WTC11 (cell line): Measurements from ENCODE around the gene ITPR1. TPM values are rescaled to one million over a fixed set of nuclear protein-coding genes. Genes with fewer than 3 reads are reported as not detected.

Experiments
- ATAC-seq: fragments of 200-7000 bp; cut with Tn5 transposase; 2 replicates; pipeline ENCODE4 v1.10.0; 2021; ENCODE audit warnings: mild to moderate bottlenecking, moderate library complexity
- CTCF ChIA-PET: fragments of 300-600 bp; sonication (Branson Sonifier 250); formaldehyde crosslinking; loops from one replicate; lab custom pipeline; 2021; ENCODE audit warnings: antibody characterized with exemption; lab: Charles Lee
- POLR2A ChIA-PET: fragments of 350-600 bp; sonication (Branson Sonifier 250); formaldehyde crosslinking; loops from one replicate; lab custom pipeline; 2021; ENCODE audit warnings: antibody characterized with exemption; lab: Charles Lee
- DNase-seq: peaks from one replicate; pipeline ENCODE4 v3.0.0; 2021; ENCODE audit warnings: low spot score
- H3K27ac Mint-ChIP-seq: 2 replicates; pipeline ENCODE4 v1.8.0; 2021; ENCODE audit warnings: mixed read lengths
- H3K27me3 Mint-ChIP-seq: 2 replicates; pipeline ENCODE4 v1.8.0; 2021; ENCODE audit warnings: low read depth, mild to moderate bottlenecking, moderate library complexity, mixed read lengths
- H3K36me3 Mint-ChIP-seq: 2 replicates; pipeline ENCODE4 v1.8.0; 2021; ENCODE audit warnings: mixed read lengths
- H3K4me1 Mint-ChIP-seq: 2 replicates; pipeline ENCODE4 v1.8.0; 2022; ENCODE audit warnings: mixed read lengths
- H3K4me3 Mint-ChIP-seq: 2 replicates; pipeline ENCODE4 v1.8.0; 2021; ENCODE audit warnings: mild to moderate bottlenecking, moderate library complexity, mixed read lengths
- H3K9me3 Mint-ChIP-seq: 2 replicates; pipeline ENCODE4 v1.8.0; 2021; ENCODE audit warnings: mixed read lengths
- ATF3 ChIP-seq: sonication (generic); formaldehyde crosslinking; conservative IDR thresholded peaks from 2 replicates; pipeline ENCODE4 v1.8.1; 2022; ENCODE audit warnings: mild to moderate bottlenecking, missing genetic modification reagents
- CREB1 ChIP-seq: sonication (generic); formaldehyde crosslinking; IDR thresholded peaks from 2 replicates; pipeline ENCODE4 v1.8.0; 2023; ENCODE audit warnings: mild to moderate bottlenecking, missing genetic modification reagents
- E2F4 ChIP-seq: sonication (generic); formaldehyde crosslinking; IDR thresholded peaks from 2 replicates; pipeline ENCODE4 v1.8.1; 2022; ENCODE audit warnings: low read depth, mild to moderate bottlenecking, moderate library complexity, missing genetic modification reagents, borderline replicate concordance
- ERG ChIP-seq: fragments of 250-450 bp; sonication (Bioruptor Pico); IDR thresholded peaks from 2 replicates; pipeline ENCODE4 v1.8.0; 2021; ENCODE audit warnings: mild to moderate bottlenecking
- ETV6 ChIP-seq: sonication (generic); formaldehyde crosslinking; IDR thresholded peaks from 2 replicates; pipeline ENCODE4 v1.8.1; 2022; ENCODE audit warnings: mild to moderate bottlenecking, missing genetic modification reagents
- FOXJ3 ChIP-seq: sonication (generic); formaldehyde crosslinking; IDR thresholded peaks from 2 replicates; pipeline ENCODE4 v1.9.0; 2021; ENCODE audit warnings: missing genetic modification reagents, mild to moderate bottlenecking, borderline replicate concordance
- FOXK1 ChIP-seq: sonication (generic); formaldehyde crosslinking; IDR thresholded peaks from 2 replicates; pipeline ENCODE4 v1.8.0; 2022; ENCODE audit warnings: mild to moderate bottlenecking, moderate library complexity, missing genetic modification reagents
- FOXP1 ChIP-seq: sonication (generic); formaldehyde crosslinking; IDR thresholded peaks from 2 replicates; pipeline ENCODE4 v1.8.0; 2022; ENCODE audit warnings: missing genetic modification reagents, mild to moderate bottlenecking, moderate library complexity, borderline replicate concordance
- FOXP4 ChIP-seq: sonication (generic); formaldehyde crosslinking; IDR thresholded peaks from 2 replicates; pipeline ENCODE4 v1.8.0; 2022; ENCODE audit warnings: mild to moderate bottlenecking, missing genetic modification reagents
- IRF2 ChIP-seq: sonication (generic); formaldehyde crosslinking; IDR thresholded peaks from 2 replicates; pipeline ENCODE4 v1.8.0; 2022; ENCODE audit warnings: low read depth, missing genetic modification reagents, borderline replicate concordance
- MXD4 ChIP-seq: fragments of 250-450 bp; sonication (Bioruptor Pico); IDR thresholded peaks from 2 replicates; pipeline ENCODE4 v1.8.0; 2021; ENCODE audit warnings: mild to moderate bottlenecking, moderate library complexity, borderline replicate concordance
- NFATC4 ChIP-seq: fragments of 250-450 bp; sonication (Bioruptor Pico); IDR thresholded peaks from 2 replicates; pipeline ENCODE4 v1.9.0; 2021; ENCODE audit warnings: mild to moderate bottlenecking
- NFE2L1 ChIP-seq: sonication (generic); formaldehyde crosslinking; IDR thresholded peaks from 2 replicates; pipeline ENCODE4 v1.8.1; 2023; ENCODE audit warnings: missing genetic modification reagents
- NR3C1 ChIP-seq: sonication (generic); formaldehyde crosslinking; conservative IDR thresholded peaks from 2 replicates; pipeline ENCODE4 v1.8.1; 2023; ENCODE audit warnings: low read depth, mild to moderate bottlenecking, missing genetic modification reagents
- SMAD3 ChIP-seq: sonication (generic); formaldehyde crosslinking; IDR thresholded peaks from 2 replicates; pipeline ENCODE4 v1.8.0; 2022; ENCODE audit warnings: missing genetic modification reagents, mild to moderate bottlenecking, borderline replicate concordance
- TCF7 ChIP-seq: sonication (generic); formaldehyde crosslinking; IDR thresholded peaks from 2 replicates; pipeline ENCODE4 v1.8.0; 2022; ENCODE audit warnings: mild to moderate bottlenecking, low read depth, missing genetic modification reagents, moderate library complexity
- USF1 ChIP-seq: sonication (generic); formaldehyde crosslinking; IDR thresholded peaks from 2 replicates; pipeline ENCODE4 v1.8.0; 2022; ENCODE audit warnings: mild to moderate bottlenecking, missing genetic modification reagents
- ZBTB21 ChIP-seq: sonication (generic); formaldehyde crosslinking; IDR thresholded peaks from 2 replicates; pipeline ENCODE4 v1.8.1; 2023; ENCODE audit warnings: mild to moderate bottlenecking, missing genetic modification reagents, borderline replicate concordance
- ZBTB43 ChIP-seq: sonication (generic); formaldehyde crosslinking; IDR thresholded peaks from 2 replicates; pipeline ENCODE4 v1.8.1; 2023; ENCODE audit warnings: mild to moderate bottlenecking, missing genetic modification reagents
- ZNF121 ChIP-seq: sonication (generic); formaldehyde crosslinking; IDR thresholded peaks from 2 replicates; pipeline ENCODE4 v1.8.0; 2023; ENCODE audit warnings: missing genetic modification reagents
- ZNF425 ChIP-seq: fragments of 250-450 bp; sonication (Bioruptor Pico); conservative IDR thresholded peaks from 2 replicates; pipeline ENCODE4 v1.9.0; 2021; ENCODE audit warnings: mild to moderate bottlenecking
- ZSCAN18 ChIP-seq: fragments of 250-450 bp; sonication (Bioruptor Pico); IDR thresholded peaks from 2 replicates; pipeline ENCODE4 v2.1.2; 2022; ENCODE audit warnings: mild to moderate bottlenecking, moderate library complexity
- total RNA-seq: library from RNA; stranded (reverse); gene quantifications from 3 replicates; pipeline ENCODE4 v1.2.3, GENCODE V29; 2021

Gene ITPR1
- total RNA-seq, 1 experiment from 2014 or later, result 11.8 TPM

GRCh38 chr3:4845882-4846281 is 352.7 kb downstream of the ITPR1 start:
- ChIA-PET POLR2A (no interaction called here), CTCF (no interaction called here)
- no peaks in the 10 kb centered on the region for H3K9me3 Mint-ChIP-seq
- H3K27ac Mint-ChIP-seq, result no peak overlapping the region
- DNase-seq (no peak), ATAC-seq (no peak)
- TF ChIP-seq ZNF121 (CRISPR knock-in tag) (no peak), ZBTB43 (no peak), USF1 (CRISPR knock-in tag) (no peak), CREB1 (CRISPR knock-in tag) (no peak), FOXP1 (CRISPR knock-in tag) (no peak), SMAD3 (CRISPR knock-in tag) (no peak), ZBTB21 (CRISPR knock-in tag) (no peak), IRF2 (CRISPR knock-in tag) (no peak), MXD4 (no peak), ETV6 (CRISPR knock-in tag) (no peak)
- H3K4me3 Mint-ChIP-seq, result no peak overlapping the region
- H3K4me1 Mint-ChIP-seq, result peaks cover 12% of the 10 kb centered on the region
- H3K27me3 Mint-ChIP-seq, result no peaks in the 10 kb centered on the region
- H3K36me3 Mint-ChIP-seq, result no peaks in the 10 kb centered on the region

- DNase-seq (no peak), ATAC-seq (no peak)
- TF ChIP-seq NFATC4 (CRISPR knock-in tag) (no peak), NFE2L1 (no peak), FOXK1 (CRISPR knock-in tag) (no peak), E2F4 (CRISPR knock-in tag) (no peak), CREB1 (CRISPR knock-in tag) (no peak), ZSCAN18 (CRISPR knock-in tag) (no peak), NR3C1 (CRISPR knock-in tag) (no peak), MXD4 (no peak), IRF2 (CRISPR knock-in tag) (no peak), ERG (CRISPR knock-in tag) (no peak), TCF7 (CRISPR knock-in tag) (no peak), FOXP4 (CRISPR knock-in tag) (no peak), ZNF425 (CRISPR knock-in tag) (no peak), ATF3 (CRISPR knock-in tag) (no peak), FOXJ3 (CRISPR knock-in tag) (no peak)
- no peak overlapping the region for H3K4me3 Mint-ChIP-seq
- CTCF ChIA-PET, result no interaction called here
- H3K4me1 Mint-ChIP-seq, result peaks cover 5% of the 10 kb centered on the region
- no peaks in the 10 kb centered on the region for H3K36me3 Mint-ChIP-seq
- H3K27me3 Mint-ChIP-seq, result no peaks in the 10 kb centered on the region
- POLR2A ChIA-PET, result no interaction called here
- no peak overlapping the region for H3K27ac Mint-ChIP-seq
- H3K9me3 Mint-ChIP-seq, result no peaks in the 10 kb centered on the region
These were observed 353.4 kb downstream of the ITPR1 start for GRCh38 chr3:4846543-4846942.
